Measurements from ENCODE around the gene PRDM7. TPM values are rescaled to one million over a fixed set of nuclear protein-coding genes. Genes with fewer than 3 reads are reported as not detected.

The PRDM7 gene
- total RNA-seq, 1 experiment from 2014 or later: not detected

DNA sequence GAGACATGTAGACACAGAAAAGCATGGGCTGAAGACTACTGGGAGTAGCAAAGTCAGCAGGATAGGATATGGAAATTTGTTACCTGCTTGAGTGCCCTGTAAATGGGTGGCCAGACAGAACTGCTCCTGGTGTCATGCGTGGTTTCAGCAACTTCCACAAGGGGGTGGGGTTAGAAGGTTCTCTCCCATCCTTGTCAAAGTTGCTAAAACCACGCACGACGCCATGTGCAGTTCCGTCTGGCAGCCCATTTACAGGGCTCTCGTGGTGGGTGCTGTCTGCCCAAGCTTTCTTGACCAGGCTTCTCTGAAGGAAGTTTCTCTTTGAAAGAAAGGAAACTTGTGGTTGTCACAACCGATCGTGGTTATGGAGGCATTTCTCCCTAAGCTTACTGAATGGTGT lies 51.0 kb downstream of the PRDM7 start:
- TF ChIP-seq, protein P1, sequence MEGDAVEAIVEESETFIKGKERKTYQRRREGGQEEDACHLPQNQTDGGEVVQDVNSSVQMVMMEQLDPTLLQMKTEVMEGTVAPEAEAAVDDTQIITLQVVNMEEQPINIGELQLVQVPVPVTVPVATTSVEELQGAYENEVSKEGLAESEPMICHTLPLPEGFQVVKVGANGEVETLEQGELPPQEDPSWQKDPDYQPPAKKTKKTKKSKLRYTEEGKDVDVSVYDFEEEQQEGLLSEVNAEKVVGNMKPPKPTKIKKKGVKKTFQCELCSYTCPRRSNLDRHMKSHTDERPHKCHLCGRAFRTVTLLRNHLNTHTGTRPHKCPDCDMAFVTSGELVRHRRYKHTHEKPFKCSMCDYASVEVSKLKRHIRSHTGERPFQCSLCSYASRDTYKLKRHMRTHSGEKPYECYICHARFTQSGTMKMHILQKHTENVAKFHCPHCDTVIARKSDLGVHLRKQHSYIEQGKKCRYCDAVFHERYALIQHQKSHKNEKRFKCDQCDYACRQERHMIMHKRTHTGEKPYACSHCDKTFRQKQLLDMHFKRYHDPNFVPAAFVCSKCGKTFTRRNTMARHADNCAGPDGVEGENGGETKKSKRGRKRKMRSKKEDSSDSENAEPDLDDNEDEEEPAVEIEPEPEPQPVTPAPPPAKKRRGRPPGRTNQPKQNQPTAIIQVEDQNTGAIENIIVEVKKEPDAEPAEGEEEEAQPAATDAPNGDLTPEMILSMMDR (conservative IDR thresholded peaks at IDR 0.05): peak; percentile 35; the same call in 2 of the 3 replicates
- H3K27ac ChIP-seq (ENCODE audit: insufficient read length, low read depth, low read length): no peak overlapping the region
- no peak overlapping the region for H3K9ac ChIP-seq (ENCODE audit: extremely low read depth, insufficient read length, low read length)
- no peaks in the 10 kb centered on the region for H3K9me3 ChIP-seq (ENCODE audit: control insufficient read depth, low read depth, low read length)
- H3K4ac ChIP-seq (ENCODE audit: low read depth, low read length): no peak overlapping the region
- H3K27me3 ChIP-seq (ENCODE audit: insufficient read depth, low read length): no peaks in the 10 kb centered on the region
- H2BK5ac ChIP-seq (ENCODE audit: insufficient read length, low read length): no peak overlapping the region
- Mint-ChIP-seq H3K9me3 (no peaks in the 10 kb centered on the region), H3K4me3 (no peak overlapping the region), H3K4me1 (peaks cover 29 to 32% of the 10 kb centered on the region in 2 experiments), H3K27me3 (ENCODE audit: low read depth) (no peaks in the 10 kb centered on the region), H3K27ac (no peak overlapping the region), H3K36me3 (ENCODE audit: insufficient read depth in 1 of 3, low read depth in 3 of 3) (peaks cover 0 to 8% (median 1%) of the 10 kb centered on the region in 3 experiments; a peak in 4 of 7 replicates)
- no peaks in the 10 kb centered on the region for H4K20me1 ChIP-seq (ENCODE audit: control insufficient read depth, insufficient read depth, insufficient read length)
- H3K23ac ChIP-seq (ENCODE audit: insufficient read length, low read depth, low read length): no peak overlapping the region
- no peak overlapping the region for H3K56ac ChIP-seq (ENCODE audit: insufficient read length, low read depth, low read length)
- no peak overlapping the region for H3T11ph ChIP-seq (ENCODE audit: low read length)
- no peak overlapping the region for H2BK120ac ChIP-seq (ENCODE audit: low read depth, low read length, poor library complexity, severe bottlenecking)
- H3K4me2 ChIP-seq (ENCODE audit: insufficient read depth, insufficient read length, low read length): no peak overlapping the region
- no peak overlapping the region for H2AK5ac ChIP-seq (ENCODE audit: insufficient read length, low read length)
- no peak overlapping the region for H3K18ac ChIP-seq (ENCODE audit: insufficient read length, low read depth, low read length)
- H2AFZ ChIP-seq (ENCODE audit: low read length): no peak overlapping the region
- no peak overlapping the region for H3K14ac ChIP-seq (ENCODE audit: insufficient read depth, low read length)
- H4K5ac ChIP-seq (ENCODE audit: insufficient read length, low read depth, low read length): no peak overlapping the region
- no peak overlapping the region for H2BK15ac ChIP-seq (ENCODE audit: low read depth, low read length)
- no peaks in the 10 kb centered on the region for H3K4me1 ChIP-seq (ENCODE audit: insufficient read depth, low read length)
- no peak overlapping the region for H4K91ac ChIP-seq (ENCODE audit: insufficient read length, low read depth, low read length)
- no peak overlapping the region for H2BK12ac ChIP-seq (ENCODE audit: insufficient read length, low read depth, low read length)
- H2BK20ac ChIP-seq (ENCODE audit: low read depth, low read length, poor library complexity, severe bottlenecking): no peak overlapping the region
- peaks cover 4% of the 10 kb centered on the region for H3K23me2 ChIP-seq (ENCODE audit: insufficient read length, low read depth, low read length, poor library complexity, severe bottlenecking)
- H4K8ac ChIP-seq (replicated peaks; ENCODE audit: insufficient read length, low read depth, low read length): no peak overlapping the region
- no peaks in the 10 kb centered on the region for H3K79me1 ChIP-seq (ENCODE audit: insufficient read depth, low read depth, low read length, poor library complexity, severe bottlenecking)
- no peak for DNase-seq
- WGBS (ENCODE audit: extremely low coverage, insufficient read length, low lambda C conversion rate): no CpG with 5 or more reads among the region's 8 CpGs
- no peaks in the 10 kb centered on the region for H3K79me2 ChIP-seq (ENCODE audit: insufficient read depth, low read length)

Measured in H9 (cell line).